ENCODE results near the gene TRPV3. TPM values are rescaled to one million over a fixed set of nuclear protein-coding genes. Genes with fewer than 3 reads are reported as not detected.

Gene TRPV3
- total and polyA plus RNA-seq, 2 experiments from 2014 or later, result 0.15 to 0.69 TPM

GRCh38 chr17:3547628-3548027 lies 10.0 kb downstream of the TRPV3 start:
- Mint-ChIP-seq H3K4me3 (no peak overlapping the region), H3K27me3 (ENCODE audit: insufficient read depth, low read depth, poor library complexity) (peaks cover 11% of the 10 kb centered on the region), H3K36me3 (ENCODE audit: low read depth) (no peaks in the 10 kb centered on the region; the same call in 2 of the 3 replicates), H3K27ac (no peak overlapping the region), H3K9me3 (peaks cover 7% of the 10 kb centered on the region; the same call in 2 of the 3 replicates), H3K4me1 (no peaks in the 10 kb centered on the region; the same call in 2 of the 3 replicates)
- Histone ChIP-seq H3K4me1 (ENCODE audit: insufficient read depth) (no peaks in the 10 kb centered on the region), H3K4me3 (no peak overlapping the region), H3F3A (replicated peaks; ENCODE audit: low read depth) (no peaks in the 10 kb centered on the region), H4K20me1 (replicated peaks; ENCODE audit: insufficient read depth) (no peaks in the 10 kb centered on the region), H2AFZ (no peak overlapping the region), H3K9me2 (ENCODE audit: insufficient read depth) (peaks cover 13% of the 10 kb centered on the region; the same call in 1 of the 2 replicates), H3K27ac (ENCODE audit: low read depth) (no peak overlapping the region), H3K79me2 (replicated peaks; ENCODE audit: insufficient read depth) (no peaks in the 10 kb centered on the region), H3K27me3 (ENCODE audit: insufficient read depth) (no peaks in the 10 kb centered on the region), H3K4me2 (no peak overlapping the region), H3K36me3 (ENCODE audit: insufficient read depth) (no peaks in the 10 kb centered on the region)
- ATAC-seq (no peak), DNase-seq (ENCODE audit: low spot score) (no peak)
- no peak for TF ChIP-seq EZH2 (IDR thresholded peaks at IDR 0.05; ENCODE audit: low read depth, unreplicated experiment)
- no peak for TF ChIP-seq JUNB (IDR thresholded peaks at IDR 0.05; ENCODE audit: unreplicated experiment)
- TF ChIP-seq ZNF462 (CRISPR knock-in tag; IDR thresholded peaks at IDR 0.05), result no peak
- no peak for TF ChIP-seq ZNF114 (CRISPR knock-in tag; IDR thresholded peaks at IDR 0.05)
- no peak for TF ChIP-seq NANOG (IDR thresholded peaks at IDR 0.05; ENCODE audit: borderline replicate concordance)
- TF ChIP-seq ZNF331 (CRISPR knock-in tag; IDR thresholded peaks at IDR 0.05; ENCODE audit: low read depth), result no peak
- TF ChIP-seq REST (IDR thresholded peaks at IDR 0.05; ENCODE audit: unreplicated experiment), result no peak
- no peak for TF ChIP-seq CREB1 (CRISPR knock-in tag; IDR thresholded peaks at IDR 0.05; ENCODE audit: low read depth)
